COLO829 (cell line): Measurements from ENCODE around the gene HOTAIR.

Experiments used
- DNase-seq: peaks from one replicate; pipeline ENCODE4 v3.0.0; 2012; ENCODE audit warnings: low spot score

The HOTAIR gene

DNA sequence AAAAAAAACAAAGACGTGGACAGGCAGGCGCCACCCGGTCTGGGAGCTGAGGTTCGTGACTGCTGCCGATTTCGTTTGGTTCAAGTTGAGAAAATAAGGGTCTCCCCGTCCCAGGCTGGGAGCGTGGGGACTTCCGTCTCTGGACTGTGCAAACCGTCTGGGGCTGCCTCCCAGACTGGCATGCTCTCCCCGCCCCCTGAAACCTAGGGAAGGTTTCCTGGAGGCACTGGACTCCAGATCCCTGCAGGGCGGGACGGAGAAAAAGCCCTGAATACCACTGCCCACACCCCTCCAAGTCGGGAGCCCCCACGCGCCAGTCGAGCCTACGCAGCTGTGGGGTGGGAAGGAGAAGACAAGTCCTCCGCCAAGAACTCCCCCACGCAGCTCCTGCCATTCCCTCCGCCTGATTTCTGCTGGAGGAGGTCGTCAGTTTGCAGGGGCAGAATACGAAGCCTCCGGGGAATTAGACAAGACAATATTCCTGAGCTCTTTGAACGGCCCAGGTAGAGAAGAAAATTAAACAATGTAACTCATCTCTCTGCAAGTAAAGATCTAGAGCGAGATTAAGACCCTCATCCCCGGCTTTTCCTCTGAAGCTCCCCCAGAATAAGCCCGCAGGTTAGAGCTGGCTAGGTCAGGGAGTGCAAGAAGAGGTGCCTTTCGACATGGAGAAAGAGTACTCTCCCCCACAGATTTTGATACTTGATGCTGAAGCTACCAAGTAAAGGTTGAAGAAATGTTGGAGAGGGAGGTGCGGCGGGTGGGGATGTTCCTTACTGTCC is 46.5 kb downstream of the HOTAIR start:
- DNase-seq, result no peak

DNA sequence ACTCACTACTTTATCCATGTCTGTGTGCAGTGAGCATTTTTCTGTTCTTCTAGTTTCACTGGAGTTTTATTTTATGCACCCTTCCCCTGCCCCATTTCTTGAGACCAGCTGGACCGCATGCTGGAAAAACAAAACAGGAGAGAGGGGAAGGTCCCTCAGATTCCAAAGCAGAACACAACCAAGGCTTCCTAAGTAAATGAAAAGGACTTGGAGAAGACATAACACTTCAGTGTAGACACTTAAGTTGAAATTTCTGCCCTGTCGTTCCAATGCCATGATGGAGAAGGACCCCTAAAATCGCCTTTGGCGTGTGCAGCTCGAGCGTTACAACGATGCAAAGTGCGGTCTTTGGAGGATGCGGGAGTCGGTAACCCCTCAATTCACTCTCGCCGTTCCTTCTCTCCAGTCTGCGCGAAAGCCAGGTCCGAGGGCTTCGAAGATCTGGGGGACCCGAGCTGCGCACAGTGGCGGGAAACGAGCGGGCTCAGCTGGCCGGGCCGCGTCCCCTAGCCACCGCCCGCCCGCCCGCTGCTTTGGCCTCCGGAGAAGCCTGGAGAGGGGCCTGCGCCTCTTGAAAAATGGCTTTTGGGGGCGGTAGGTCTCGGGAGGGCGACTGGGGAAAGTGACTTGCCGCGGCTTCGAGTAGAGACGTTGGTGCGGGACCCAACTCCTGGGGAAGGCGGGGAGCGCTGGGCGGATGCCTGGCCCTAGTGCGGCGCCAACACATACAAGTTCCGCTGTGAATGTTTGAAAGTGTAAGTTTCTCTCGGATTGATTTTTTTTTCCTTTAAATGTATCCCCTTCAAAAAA is 47.3 kb downstream of the HOTAIR start:
- no peak for DNase-seq

DNA sequence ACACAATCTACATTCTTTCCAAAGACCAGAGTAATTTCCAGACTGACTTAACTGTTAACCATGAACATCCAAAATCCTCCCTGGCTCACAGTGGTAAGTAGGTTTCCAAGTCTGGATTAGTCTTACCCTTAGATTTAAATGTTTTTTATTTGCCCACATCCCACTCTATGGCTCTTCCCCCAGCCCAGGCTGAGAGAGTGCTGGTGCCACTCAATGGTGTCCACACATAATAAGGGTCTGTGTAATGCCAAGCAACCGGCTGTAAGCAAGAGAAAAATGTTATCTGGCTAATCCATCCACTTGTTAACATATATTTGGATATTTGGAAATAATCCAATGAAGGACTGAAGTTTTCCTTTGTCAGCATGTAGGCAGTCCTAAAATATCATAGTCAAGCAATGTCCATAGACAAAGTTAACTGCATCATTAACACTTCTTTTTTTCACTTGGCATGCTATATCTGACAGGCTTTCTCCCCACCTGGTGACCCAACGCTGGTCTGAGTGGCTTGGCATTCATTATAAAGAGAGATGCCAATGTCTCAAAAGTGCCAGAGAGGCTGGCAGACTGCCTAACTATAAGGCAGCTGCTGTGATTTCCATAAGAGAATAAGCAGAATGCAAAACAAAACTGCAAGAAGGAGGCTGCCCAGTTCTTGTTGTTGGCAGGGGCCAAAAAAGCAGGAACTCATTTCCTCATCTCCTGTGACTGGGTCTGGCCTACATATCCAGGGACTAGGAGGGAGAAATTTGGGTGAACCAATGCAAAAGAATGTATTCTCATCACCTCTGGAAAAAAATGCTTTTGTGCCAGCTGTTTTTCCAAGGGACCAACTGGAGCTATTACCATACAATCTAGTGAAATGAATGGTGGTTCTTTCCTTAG is 50.0 kb downstream of the HOTAIR start:
- no peak for DNase-seq

DNA sequence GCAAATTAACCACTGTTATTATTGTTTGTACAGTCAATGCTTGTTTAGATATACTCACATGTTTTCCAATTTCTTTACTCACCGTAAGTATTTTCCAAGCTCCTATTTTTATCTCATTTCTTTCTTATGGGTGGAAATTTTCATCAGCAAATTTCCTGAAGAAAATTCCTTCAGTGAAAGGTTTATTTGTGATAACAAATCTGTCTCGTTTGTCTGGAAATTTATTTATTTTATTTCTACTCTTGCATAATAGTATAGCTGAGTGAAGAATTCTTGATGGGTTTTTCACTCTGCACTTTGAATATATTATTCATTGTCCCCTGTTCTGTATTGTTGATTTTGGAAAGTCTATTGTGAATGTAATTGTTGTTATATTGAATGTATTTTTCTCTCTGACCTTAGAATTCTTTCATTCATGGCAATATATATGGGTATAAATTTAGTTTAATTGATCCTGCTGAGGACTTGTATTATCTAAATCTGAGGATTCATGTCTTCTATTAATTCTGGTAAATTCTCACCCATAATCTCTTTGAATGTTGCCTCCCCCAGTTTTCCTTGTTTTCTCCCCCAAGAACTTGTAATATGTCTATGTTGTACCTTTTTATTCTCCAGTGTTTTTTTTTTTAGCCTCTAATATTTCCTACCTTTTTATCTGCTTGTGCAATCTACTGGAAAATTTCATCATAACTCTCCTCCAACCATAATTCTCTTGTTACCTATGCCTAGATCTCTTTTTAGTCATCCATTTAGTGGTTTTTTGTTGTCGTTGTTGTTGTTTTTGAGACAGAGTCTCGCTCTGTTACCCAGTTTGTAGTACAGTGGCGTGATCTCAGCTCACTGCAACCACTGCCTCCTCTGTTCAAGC is 57.7 kb downstream of the HOTAIR start:
- no peak for DNase-seq
